ENCODE measurements around the gene TOPBP1.
A peak's percentile ranks its signal among the peaks of the same experiment; 100 is the strongest.
"Not testable (repeated sequence)": the region's sequence is repeated elsewhere in the genome, so short reads cannot be mapped to it uniquely, and the experiment has no call there.

TOPBP1 gene

DNA sequence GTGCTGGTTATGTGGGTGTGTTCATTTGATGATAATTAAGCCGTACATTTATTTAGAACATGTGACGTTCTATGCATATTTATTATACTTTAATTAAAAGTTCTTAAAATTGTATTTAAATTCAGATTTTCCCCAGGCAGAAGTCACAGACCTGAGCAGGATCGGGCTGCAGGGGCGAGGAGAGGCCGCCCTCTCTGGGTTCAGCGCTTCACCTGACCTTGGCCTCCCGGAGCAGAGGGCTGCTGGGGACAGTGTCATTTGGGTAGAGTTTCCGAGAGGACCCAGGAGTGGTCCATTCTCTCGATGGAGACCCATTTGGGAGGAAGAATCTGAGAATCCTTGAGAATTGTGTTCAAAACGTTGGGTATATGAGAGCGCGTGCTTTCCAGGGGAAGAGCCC lies 12.0 kb upstream of the TOPBP1 start:
- DNase-seq = no peak

DNA sequence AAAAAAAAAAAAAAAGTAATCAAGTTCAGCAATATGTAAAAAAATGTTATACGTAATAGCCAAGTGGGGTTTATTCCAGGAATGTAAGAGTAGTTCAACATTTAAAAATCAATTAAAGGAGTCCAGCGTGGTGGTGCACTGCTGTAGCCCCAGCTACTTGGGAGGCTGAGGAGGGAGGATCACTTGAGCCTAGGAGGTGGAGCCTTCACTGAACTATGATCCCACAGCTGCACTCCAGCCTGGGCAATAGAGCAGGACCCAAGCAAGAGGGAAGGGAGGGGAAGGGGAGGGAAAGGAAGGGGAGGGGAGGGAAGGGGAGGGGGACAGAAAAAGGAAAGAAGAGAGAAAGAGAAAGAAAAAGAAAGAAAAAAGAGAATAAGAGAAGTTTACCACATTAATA lies 10.7 kb upstream of the TOPBP1 start:
- DNase-seq = no peak

DNA sequence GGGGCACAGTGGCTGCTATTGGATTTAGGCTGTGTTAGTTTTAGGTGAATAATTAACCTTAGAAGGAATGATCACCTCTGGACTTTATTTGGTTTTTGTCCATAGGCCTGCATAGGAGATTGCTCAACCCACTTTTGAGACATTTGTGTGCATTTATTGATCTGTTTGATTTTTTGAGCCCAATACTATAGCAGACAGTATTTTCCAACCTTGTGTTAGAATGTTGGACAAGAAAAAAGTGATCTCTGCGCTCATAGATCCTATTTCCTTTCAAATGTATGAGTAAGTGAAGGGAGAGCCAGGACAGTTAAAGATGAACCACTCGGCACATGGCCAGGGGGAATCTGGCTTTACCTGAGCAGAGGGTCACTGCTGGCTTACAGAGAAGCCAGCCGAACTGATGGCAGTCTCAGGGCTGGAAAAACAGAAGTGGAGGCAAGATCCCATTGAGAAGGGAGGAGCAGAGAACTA lies 8.8 kb upstream of the TOPBP1 start:
- DNase-seq = no peak

DNA sequence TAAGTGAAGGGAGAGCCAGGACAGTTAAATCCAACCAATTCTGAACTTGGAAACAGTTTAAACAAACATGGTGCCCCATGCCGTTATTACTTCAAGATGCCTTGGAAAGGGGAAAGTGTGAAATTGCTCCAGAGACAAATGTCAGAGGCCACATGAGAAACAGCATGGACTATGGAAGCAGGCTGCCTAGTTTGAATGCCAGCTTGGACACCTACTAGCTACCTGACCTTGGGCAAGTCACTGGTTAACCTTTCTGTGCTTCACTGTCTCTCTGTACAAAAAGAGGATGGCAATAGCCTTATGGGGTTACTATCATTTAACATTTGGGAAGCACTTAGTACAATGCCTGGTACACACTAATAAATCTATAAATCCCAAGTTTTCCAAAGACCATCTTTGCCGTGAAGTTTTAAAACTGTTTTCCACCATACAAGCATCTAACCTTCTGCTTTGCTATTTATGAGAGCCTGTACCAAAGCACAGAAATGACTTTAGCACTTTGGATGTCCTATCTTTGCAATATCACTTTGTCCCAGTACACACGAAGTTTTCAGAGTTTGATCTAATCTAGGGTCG lies 8.3 kb upstream of the TOPBP1 start:
- no peak for DNase-seq

DNA sequence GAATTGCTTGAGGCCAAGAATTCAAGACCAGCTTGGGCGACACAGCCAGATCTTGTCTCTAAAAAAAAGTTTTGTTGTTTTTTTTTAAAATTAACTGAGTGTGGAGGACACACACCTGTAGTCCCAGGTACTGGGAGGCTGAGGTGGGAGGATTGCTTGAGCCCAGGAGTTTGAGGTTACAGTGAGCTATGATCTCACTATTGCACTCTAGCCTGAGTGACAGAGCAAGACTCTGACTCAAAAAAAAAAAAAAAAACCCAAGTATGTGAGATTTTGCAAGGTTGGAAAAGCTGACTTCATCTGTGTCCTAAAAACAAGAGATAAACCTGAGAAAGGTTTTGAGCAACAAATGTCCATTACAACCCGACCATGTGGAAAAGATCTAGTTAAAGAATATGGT lies 5.4 kb upstream of the TOPBP1 start:
- DNase-seq = no peak

DNA sequence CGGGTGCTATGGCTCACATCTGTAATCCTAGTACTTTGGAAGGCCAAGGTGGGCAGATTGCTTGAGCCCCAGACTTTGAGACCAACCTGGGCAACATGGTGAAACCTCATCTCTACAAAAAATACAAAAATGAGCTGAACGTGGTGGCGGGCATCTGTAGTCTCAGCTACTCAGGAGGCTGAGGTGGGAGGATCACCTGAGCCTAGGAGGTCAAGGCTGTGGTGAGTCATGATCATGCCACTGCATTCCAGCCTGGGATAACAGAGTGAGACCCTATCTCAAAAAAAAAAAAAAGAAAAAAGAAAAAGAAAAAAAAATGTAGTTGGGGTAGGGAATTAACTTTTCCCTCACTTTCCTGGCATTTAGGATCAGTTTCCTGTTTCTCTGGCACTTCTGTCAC lies 3.4 kb upstream of the TOPBP1 start:
- not testable (repeated sequence) for DNase-seq

DNA sequence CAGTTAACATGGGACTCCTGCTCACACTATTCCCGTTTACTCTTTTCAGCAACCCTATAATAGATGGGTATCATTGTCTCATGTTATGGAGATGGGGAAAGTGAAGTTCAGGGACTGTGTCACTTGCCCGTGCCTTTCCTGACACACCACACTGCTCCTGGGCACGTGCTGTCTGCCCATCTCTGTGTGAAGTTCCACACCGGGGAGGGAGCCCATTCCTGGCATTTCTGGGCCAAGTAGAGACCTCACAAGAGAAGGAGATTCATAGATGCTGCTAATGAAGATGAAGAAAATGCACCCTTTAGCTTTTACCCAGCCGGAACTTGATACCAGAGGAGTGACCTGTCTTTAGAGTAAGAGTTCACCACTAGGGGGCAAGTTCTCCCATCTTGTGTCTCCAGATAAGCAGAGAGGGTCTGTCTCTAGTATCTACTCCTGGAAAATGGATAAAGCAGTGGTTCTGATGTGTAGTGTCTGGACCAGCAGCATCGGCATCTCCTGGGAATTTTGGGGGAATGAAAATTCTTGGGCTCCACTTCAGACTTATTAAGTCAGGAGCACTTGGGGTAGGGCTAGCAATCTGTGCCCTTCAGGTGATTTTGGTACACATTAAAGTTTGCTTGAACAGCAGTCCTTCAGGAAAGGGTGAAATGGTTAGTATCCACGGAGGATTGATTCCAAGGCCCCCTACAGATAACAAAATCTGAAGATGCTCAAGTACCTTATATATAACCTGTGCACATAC lies 2.0 kb upstream of the TOPBP1 start:
- no peak for DNase-seq

DNA sequence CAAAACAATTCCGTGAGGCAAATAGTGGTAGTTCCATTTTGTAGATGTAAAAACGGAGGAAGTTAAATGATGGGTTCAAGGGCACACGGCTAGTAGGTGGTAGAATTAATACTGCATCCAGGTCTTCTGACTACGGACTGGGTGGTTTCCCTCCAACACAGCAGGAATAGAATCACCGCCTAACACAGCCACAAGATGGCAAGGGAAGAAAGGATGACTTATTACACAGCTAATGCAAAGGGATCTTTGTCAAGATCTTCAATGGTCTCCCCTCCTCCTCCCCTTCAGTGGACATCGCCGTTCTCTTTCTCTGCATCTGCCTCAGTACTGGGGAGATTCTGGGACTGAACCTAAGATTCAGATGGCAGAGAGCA lies 524 bp upstream of the TOPBP1 start:
- no peak for DNase-seq

DNA sequence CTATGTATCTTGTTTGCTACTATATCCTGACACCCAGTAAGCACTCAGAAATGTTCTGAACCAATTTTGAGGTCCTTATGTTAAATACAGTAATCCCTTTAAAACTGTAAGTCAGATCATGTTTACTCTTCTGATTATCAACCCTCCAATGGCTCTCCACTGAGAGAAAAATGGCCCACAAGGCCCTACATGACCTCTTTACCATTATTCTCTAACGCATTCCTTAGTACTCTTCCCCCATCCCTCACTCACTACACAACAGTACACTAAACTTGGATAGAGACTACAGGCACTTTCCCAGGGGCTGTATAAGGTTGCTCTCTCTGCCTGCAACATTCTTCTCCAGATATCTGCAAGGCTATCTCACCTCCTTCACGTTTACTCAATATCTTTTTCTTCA lies 1.9 kb downstream of the TOPBP1 start:
- DNase-seq = no peak

DNA sequence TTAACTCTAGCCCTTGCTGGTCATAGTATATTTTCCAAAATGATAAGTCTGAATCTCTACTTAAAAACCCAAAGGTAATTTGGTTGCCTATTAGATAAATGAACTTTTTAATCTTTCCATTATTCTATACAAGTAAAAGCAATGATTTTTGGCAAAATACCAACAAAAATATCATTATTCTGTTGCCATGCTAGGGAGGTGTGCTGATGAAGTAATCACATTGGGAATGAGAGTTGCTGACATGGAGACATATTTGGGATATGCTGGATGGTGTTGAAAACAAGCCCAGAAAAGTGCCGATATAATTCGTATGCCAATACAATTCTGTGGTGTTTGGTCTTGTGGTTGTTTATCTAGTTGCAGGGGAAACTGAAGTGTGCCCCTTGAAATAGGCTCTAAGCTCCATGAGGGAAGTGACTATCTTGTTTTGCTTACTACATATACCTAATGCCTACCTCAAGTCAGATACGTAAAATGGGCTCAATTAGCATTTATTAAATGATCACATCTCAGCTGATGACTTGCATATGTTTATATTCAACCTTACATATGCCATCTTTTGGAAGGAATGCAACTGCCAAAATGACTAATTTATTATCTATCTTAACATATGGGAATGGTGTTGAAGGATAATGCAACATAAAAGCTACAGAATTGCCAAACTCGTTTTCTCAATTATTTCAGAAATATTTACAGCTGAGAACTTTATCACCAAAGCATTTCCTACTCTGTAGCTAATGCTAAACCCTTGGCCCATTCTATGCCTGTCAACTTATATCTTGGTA lies 5.8 kb downstream of the TOPBP1 start:
- DNase-seq = no peak

DNA sequence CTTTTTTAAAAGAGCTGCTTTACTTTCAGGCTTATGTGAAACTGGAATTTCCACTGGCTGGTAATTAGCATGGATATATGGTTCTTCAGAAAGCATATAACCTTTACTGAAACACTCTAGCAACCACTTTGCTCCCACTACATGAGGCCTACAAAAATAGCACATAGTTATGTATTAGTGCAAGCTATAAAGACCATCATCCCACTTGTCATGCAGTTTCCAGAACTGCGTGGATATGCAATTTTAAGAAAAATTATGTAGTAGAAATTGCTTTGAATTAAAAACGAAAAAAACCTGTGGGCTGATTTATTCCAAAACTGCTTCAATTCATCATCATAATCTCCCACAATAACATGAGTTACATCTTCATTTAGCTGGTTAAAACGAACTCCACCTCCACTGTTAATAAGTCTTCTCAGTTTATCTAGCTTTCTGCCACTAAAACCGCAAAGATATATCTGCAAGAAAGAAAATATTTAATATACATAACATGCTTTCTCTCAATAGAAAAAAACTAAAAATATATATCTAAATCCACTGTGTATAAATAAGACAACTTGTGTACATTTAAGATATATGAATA lies 12.2 kb downstream of the TOPBP1 start:
- no peak for DNase-seq

DNA sequence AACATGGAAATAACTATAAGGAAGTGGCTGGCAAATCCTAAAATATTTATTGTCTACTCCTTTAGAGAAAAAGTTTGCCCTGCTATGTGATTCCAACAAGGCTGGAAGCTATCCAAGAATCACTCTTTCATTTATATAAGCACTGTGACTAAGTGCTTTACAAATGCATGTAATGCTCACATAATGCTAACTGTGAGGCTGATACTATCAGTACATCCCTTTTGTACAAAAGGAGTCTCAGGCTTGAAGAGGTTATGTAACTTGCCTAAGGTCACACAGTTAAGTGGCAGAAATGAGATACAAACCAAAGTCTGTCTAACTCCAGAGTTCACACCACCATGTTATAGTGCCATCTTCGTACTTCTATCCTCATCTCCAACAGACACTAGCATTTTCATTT lies 17.0 kb downstream of the TOPBP1 start:
- DNase-seq = no peak

DNA sequence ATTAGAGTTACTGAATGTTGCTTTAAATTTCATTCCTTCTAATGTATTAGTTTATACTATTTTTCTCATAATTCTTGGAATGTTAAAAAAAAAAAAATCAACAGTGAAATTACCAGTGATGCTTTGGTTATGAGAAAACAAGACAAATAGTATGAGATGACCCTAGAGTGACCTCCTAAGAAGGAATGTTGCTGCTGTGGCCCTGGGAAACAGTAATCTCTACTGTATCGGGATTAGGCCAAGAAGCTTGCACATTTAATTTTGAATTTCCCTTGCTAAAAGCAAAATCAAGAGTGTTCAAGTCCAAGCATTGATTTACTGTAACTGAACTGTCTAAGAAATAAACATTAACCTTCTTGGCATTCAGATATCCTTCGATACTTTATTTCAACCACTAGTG lies 18.1 kb downstream of the TOPBP1 start:
- DNase-seq = no peak

DNA sequence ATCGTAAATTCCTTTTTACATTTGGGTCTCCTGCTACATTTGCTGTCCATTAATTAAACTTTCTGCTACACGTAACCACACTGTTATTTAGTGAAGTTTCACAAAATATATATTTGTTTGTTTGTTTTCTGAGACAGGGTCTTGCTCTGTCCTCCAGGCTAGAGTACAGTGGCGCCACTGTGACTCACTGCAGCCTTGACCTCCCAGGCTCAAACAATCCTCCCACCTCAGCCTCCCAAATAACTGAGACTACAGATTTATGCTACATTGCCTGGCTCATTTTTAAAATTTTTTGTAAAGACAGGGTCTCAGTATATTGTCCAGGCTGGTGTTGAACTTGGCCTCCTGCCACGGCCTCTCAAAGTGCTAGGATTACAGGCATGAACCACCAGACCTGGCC lies 20.5 kb downstream of the TOPBP1 start:
- no peak for DNase-seq

DNA sequence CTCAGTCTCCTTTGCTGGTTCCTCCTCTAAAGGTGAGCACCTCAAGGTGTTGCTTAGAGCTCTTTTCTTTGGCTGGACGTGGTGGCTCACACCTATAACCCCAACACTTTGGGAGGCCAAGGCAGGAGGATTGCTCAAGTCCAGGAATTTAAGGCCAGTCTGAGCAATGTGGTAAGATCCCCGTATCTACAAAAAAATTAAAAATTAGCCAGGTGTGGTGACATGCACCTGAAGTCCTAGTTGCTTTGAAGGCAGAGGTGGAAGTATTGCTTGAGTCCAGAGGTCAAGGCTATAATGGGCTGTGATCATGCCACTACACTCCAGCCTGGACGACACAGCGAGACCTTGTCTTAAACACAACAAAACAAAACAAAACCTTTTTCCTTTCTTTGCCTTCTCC lies 28.3 kb downstream of the TOPBP1 start:
- no peak for DNase-seq

DNA sequence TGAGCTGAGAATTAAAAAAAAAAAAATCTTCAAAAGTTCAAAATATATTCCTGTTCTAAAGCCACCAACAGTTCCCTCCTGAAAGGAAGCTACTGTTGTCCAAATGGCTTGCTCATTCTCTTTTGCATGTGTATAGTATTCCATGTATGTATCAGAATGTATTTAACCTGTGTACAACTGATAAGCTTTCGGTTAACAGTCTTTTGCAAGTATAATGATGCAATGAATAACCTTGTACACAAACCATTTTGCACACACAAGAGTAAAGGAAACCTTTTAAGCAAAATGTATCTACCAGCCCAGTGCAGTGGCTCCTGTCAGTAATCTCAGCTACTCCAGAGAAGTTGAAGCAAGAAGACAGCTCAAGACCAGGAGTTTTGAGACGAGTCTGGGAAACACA lies 32.6 kb downstream of the TOPBP1 start:
- DNase-seq = no peak

DNA sequence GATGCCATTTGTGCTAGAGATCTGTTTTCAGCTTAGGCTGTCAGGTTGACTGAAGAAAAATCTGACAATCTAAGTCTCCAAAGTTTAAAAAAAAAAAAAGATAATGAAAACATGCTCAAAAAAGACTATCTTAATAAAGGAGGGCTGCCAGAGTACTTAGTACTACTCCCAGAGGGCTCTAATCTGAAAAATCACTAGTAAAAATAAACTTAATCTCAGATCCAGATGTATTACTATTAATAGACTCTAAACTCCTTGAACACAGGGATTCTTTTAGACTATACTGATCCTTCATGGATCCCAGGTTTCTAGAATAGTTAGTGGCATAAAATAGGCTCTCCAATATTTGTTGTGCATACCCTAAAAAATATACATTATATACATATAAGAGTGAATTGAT lies 34.0 kb downstream of the TOPBP1 start:
- DNase-seq = no peak

DNA sequence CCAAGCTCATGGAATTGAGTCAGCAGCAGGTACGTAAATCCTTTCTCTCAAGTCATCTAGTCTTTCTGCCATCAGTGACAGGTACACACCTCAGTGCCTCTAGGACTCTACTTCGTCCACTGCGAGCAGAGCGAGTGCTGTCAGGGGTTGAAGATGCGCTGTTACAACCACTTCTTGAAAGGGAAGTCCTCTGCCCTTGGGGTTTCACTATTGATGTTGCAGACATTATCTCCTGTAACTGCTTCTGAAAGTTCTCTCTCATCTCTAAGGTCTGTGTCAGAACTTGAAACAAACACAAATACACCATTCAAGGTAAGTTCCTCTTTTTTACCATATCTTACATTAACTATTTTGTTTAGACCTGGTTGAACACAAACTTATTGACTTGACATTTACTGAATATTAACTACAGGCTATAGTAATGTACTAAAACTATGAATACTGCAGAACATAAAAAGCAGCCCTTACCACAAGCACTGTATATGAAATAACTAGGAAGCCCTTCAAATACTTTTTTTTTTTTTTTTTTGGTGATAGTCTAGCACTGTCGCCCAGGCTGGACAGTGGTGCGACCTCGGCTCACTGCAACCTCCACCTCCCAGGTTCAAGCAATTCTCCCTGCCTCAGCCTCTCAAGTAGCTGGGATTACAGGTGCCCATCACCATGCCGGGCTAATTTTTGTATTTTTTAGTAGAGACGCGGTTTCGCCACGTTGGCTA lies 41.5 kb downstream of the TOPBP1 start:
- peak; percentile 21 for DNase-seq

DNA sequence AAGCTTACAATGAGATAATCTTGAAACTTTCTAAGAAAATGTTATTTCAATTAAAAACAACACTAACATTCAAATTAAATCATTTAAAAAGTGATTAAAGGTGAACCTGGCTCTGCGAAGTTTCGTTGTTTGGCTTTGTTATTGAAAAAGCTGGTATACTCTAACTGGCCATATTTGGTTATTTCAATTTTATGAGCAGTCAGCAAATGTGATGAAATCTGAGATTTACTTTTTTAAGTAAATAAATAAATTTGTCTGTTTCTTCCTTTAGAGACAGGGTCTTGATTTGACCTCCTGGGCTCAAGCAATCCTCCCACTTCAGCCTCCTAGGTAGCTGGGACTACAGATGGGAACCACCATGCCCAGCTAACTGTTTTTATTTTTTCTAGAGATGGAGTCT lies 50.2 kb downstream of the TOPBP1 start:
- no peak for DNase-seq

DNA sequence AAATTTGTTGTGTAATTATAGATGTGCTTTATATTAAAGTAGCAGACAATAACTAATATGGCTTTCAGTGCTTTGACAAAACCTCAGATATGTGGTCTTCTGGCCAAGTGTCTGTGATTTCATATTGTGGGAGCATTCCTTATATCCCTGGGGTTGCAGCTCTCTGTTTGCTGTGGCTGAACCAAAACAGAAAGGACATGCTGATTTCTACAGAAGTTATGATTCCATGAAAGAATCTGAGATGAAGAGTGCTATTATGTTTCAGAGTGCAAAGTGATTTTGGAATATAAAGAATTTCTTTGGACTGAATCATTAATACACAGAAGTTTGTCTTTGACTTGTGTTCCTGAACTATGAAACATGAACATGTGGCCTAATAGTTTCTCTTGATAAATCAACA lies 51.7 kb downstream of the TOPBP1 start:
- no peak for DNase-seq

DNA sequence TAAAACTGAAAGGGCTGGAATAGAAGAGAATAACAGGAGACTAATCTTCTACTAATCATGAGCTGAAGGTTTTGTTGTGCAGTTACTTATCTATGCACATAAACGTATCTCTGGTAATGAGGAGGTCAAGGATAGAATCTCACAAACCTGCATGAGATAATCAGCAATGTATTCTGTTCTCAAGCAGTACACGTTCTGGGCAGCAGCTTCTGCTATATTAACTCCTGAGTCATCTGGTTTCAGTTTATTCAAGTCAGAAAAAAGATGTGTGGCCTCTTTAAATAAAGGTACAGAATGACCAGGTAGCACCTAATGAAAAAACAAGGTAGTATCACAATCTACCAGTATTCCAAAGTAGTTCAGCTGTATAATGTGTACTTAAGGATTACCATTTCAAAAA lies 53.4 kb downstream of the TOPBP1 start:
- no peak for DNase-seq

DNA sequence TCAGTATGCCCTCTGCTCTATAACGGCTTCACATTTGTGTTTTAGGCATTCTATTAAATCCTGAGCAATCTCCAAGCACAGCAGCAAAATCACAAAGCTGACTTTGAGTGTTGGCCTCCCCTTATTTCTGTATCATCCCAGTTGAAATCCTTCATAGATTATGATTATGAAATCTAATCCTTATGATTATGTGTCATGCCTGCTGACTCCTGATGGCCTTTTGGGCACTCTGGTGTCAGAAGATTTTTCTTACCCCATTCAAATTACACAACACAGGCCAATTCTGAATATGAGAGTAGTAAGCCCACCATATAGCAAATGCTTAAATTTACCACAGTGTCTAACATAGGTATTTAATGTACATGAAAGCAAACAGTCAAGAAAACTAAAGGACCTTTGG lies 53.9 kb downstream of the TOPBP1 start:
- no peak for DNase-seq

DNA sequence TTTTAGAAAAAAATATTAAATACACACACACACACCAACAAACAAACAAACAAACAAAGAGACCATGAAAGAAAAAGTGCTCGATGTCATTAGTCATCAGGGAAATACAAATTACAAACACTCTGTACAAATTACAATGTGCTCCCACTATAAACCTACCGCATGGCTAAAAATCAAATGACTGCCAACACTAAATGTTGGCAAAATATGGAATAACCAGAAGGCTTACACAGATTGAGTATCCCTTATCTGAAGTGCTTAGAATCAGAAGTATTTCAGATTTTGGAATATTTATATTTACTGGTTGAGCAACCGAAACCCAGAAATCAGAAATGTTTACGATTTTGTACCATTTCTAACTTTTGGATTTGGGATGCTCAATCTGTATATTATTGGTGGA lies 54.8 kb downstream of the TOPBP1 start:
- DNase-seq = no peak
